PC-3 (cell line): ENCODE measurements around the gene PROP1. TPM values are rescaled to one million over a fixed set of nuclear protein-coding genes. Genes with fewer than 3 reads are reported as not detected.

Experiments used
- ATAC-seq: fragments of 200-7000 bp; cut with Tn5 transposase; 2 replicates; pipeline ENCODE4 v1.9.1; 2020; ENCODE audit warnings: mild to moderate bottlenecking, moderate library complexity
- BruUV-seq: library from RNA; stranded (reverse); fragments of 400-500 nt; replicated peaks from 2 replicates; lab custom pipeline; 2021; lab: Mats Ljungman, UMichigan
- CTCF ChIA-PET: fragments of 300-600 bp; sonication (Branson Sonifier 250); formaldehyde crosslinking; loops from one replicate; lab custom pipeline; 2022; ENCODE audit warnings: antibody characterized with exemption; lab: Charles Lee
- POLR2A ChIA-PET: fragments of 300-600 bp; sonication (Branson Sonifier 250); formaldehyde crosslinking; loops from one replicate; lab custom pipeline; 2022; ENCODE audit warnings: antibody characterized with exemption; ENCODE audit not compliant: unreplicated experiment; lab: Charles Lee
- DNase-seq: peaks from one replicate; pipeline ENCODE4 v3.0.0-alpha.2; 2015
- H2AFZ ChIP-seq: fragments of 300-600 bp; sonication (generic); 2 replicates; pipeline ENCODE4 v1.6.0; 2016; ENCODE audit warnings: antibody characterized with exemption, low read length
- H3F3A ChIP-seq: fragments of 300-600 bp; sonication (generic); one replicate; pipeline ENCODE4 v1.6.0; 2017; ENCODE audit warnings: antibody characterized with exemption, low read length, control low read depth, mild to moderate bottlenecking; ENCODE audit not compliant: unreplicated experiment
- H3K27ac ChIP-seq: fragments of 300-600 bp; sonication (generic); 2 replicates; pipeline ENCODE4 v1.5.1; 2016; ENCODE audit warnings: mild to moderate bottlenecking, low read length
- H3K27me3 ChIP-seq: fragments of 300-600 bp; sonication (generic); 2 replicates; pipeline ENCODE4 v1.6.1; 2016; ENCODE audit warnings: low read length, mixed read lengths
- H3K36me3 ChIP-seq: fragments of 300-600 bp; sonication (generic); 2 replicates; pipeline ENCODE4 v1.6.1; 2016; ENCODE audit warnings: low read depth, mixed run types, low read length, mixed read lengths
- H3K4me1 ChIP-seq: fragments of 300-600 bp; sonication (generic); 2 replicates; pipeline ENCODE4 v1.5.1; 2016; ENCODE audit warnings: low read length; ENCODE audit not compliant: insufficient read depth
- H3K4me2 ChIP-seq: fragments of 300-600 bp; sonication (generic); 2 replicates; pipeline ENCODE4 v1.6.0; 2016; ENCODE audit warnings: low read length
- H3K4me3 ChIP-seq: fragments of 300-600 bp; sonication (generic); 2 replicates; pipeline ENCODE4 v1.5.1; 2016; ENCODE audit warnings: mild to moderate bottlenecking, low read length, mixed read lengths
- H3K79me2 ChIP-seq: fragments of 300-600 bp; sonication (generic); 2 replicates; pipeline ENCODE4 v1.6.1; 2017; ENCODE audit warnings: low read length, mixed read lengths
- H3K9ac ChIP-seq: fragments of 300-600 bp; sonication (generic); 2 replicates; pipeline ENCODE4 v1.6.0; 2016; ENCODE audit warnings: mild to moderate bottlenecking, low read length
- H3K9me2 ChIP-seq: fragments of 300-600 bp; sonication (generic); replicated peaks from 2 replicates; pipeline ENCODE4 v1.6.1; 2016; ENCODE audit warnings: mixed run types, low read length, mixed read lengths
- H3K9me3 ChIP-seq: fragments of 300-600 bp; sonication (generic); 2 replicates; pipeline ENCODE4 v1.6.1; 2016; ENCODE audit warnings: low read length, mixed read lengths
- H4K20me1 ChIP-seq: fragments of 300-600 bp; sonication (generic); 2 replicates; pipeline ENCODE4 v1.6.1; 2016; ENCODE audit warnings: low read length, mixed read lengths
- EZH2 ChIP-seq: fragments of 300-600 bp; sonication (generic); IDR thresholded peaks from one replicate; pipeline ENCODE4 v1.6.1; 2017; ENCODE audit warnings: antibody characterized with exemption, mild to moderate bottlenecking, low read length; ENCODE audit not compliant: unreplicated experiment
- EZH2phosphoT487 ChIP-seq: fragments of 300-600 bp; sonication (generic); IDR thresholded peaks from 2 replicates; pipeline ENCODE4 v1.6.1; 2018; ENCODE audit warnings: mild to moderate bottlenecking, antibody characterized with exemption, low read length, borderline replicate concordance
- intact Hi-C: fragments of 100-400 bp; cut with micrococcal nuclease; formaldehyde crosslinking; loops from 2 replicates; pipeline ENCODE4 v1.9.0; 2023
- total RNA-seq: library from RNA; depleted of rRNA; stranded (reverse); fragments of >200 nt; gene quantifications from 2 replicates; pipeline ENCODE4 v1.2.3, GENCODE V29; 2014
- TF ChIP-seq, protein P1 (sequence below): fragments of 300-600 bp; sonication (generic); conservative IDR thresholded peaks from 2 replicates; pipeline ENCODE4 v1.5.1; 2017; ENCODE audit warnings: antibody characterized with exemption, low read depth, mild to moderate bottlenecking, low read length

PROP1 gene
- total RNA-seq, 1 experiment from 2014 or later: not detected

GRCh38 chr5:177983763-177984583 lies 12.1 kb downstream of the PROP1 start:
- DNase-seq (no peak), ATAC-seq (no peak)
- intact Hi-C loops: no loop called here
- TF ChIP-seq EZH2phosphoT487 (no peak), EZH2 (no peak)
- TF ChIP-seq, protein P1, sequence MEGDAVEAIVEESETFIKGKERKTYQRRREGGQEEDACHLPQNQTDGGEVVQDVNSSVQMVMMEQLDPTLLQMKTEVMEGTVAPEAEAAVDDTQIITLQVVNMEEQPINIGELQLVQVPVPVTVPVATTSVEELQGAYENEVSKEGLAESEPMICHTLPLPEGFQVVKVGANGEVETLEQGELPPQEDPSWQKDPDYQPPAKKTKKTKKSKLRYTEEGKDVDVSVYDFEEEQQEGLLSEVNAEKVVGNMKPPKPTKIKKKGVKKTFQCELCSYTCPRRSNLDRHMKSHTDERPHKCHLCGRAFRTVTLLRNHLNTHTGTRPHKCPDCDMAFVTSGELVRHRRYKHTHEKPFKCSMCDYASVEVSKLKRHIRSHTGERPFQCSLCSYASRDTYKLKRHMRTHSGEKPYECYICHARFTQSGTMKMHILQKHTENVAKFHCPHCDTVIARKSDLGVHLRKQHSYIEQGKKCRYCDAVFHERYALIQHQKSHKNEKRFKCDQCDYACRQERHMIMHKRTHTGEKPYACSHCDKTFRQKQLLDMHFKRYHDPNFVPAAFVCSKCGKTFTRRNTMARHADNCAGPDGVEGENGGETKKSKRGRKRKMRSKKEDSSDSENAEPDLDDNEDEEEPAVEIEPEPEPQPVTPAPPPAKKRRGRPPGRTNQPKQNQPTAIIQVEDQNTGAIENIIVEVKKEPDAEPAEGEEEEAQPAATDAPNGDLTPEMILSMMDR: no peak
- no peak overlapping the region for H3K4me3 ChIP-seq
- no peaks in the 10 kb centered on the region for H3K9me3 ChIP-seq
- no TSS peak for BruUV-seq
- ChIA-PET CTCF (no interaction called here), POLR2A (no interaction called here)
- H3K27me3 ChIP-seq: no peaks in the 10 kb centered on the region
- H2AFZ ChIP-seq: no peak overlapping the region
- H3K4me1 ChIP-seq: no peaks in the 10 kb centered on the region
- no peak overlapping the region for H3K9ac ChIP-seq
- no peak overlapping the region for H3K27ac ChIP-seq
- no peaks in the 10 kb centered on the region for H3K79me2 ChIP-seq
- H3K4me2 ChIP-seq: no peak overlapping the region
- H4K20me1 ChIP-seq: no peaks in the 10 kb centered on the region
- H3K36me3 ChIP-seq: no peaks in the 10 kb centered on the region
- H3K9me2 ChIP-seq: no peaks in the 10 kb centered on the region
- no peaks in the 10 kb centered on the region for H3F3A ChIP-seq

- H4K20me1 ChIP-seq: no peaks in the 10 kb centered on the region
- H3F3A ChIP-seq: no peaks in the 10 kb centered on the region
- no peaks in the 10 kb centered on the region for H3K4me1 ChIP-seq
- no peak overlapping the region for H3K9ac ChIP-seq
- no peak for ATAC-seq
- no peaks in the 10 kb centered on the region for H3K9me3 ChIP-seq
- ChIA-PET POLR2A (no interaction called here), CTCF (no interaction called here)
- H3K27ac ChIP-seq: no peak overlapping the region
- no peaks in the 10 kb centered on the region for H3K9me2 ChIP-seq
- TF ChIP-seq, protein P1: no peak
- TF ChIP-seq EZH2 (no peak), EZH2phosphoT487 (no peak)
- H3K4me2 ChIP-seq: no peak overlapping the region
- no peaks in the 10 kb centered on the region for H3K27me3 ChIP-seq
- DNase-seq: no peak
- BruUV-seq: no TSS peak
- H2AFZ ChIP-seq: no peak overlapping the region
- no peak overlapping the region for H3K4me3 ChIP-seq
- intact Hi-C loops: no loop called here
- H3K36me3 ChIP-seq: no peaks in the 10 kb centered on the region
- H3K79me2 ChIP-seq: no peaks in the 10 kb centered on the region
Measured at GRCh38 chr5:177982956-177983355, 13.1 kb downstream of the PROP1 start.

GRCh38 chr5:177982072-177982727 lies 13.8 kb downstream of the PROP1 start:
- no peaks in the 10 kb centered on the region for H3F3A ChIP-seq
- intact Hi-C loops: no loop called here
- H3K9ac ChIP-seq: no peak overlapping the region
- no peaks in the 10 kb centered on the region for H3K9me2 ChIP-seq
- TF ChIP-seq, protein P1: peak; percentile 71
- TF ChIP-seq EZH2phosphoT487: no peak
- no peak overlapping the region for H3K27ac ChIP-seq
- no peak overlapping the region for H3K4me2 ChIP-seq
- CTCF ChIA-PET: interaction anchor here (0.9 kb wide), 1 partner anchor 15 kb away, joined by 9 read pairs; no protein-coding TSS in a partner anchor
- DNase-seq: peak; percentile 50
- no peaks in the 10 kb centered on the region for H3K79me2 ChIP-seq
- H3K27me3 ChIP-seq: no peaks in the 10 kb centered on the region
- no TSS peak for BruUV-seq
- POLR2A ChIA-PET: no interaction called here
- H4K20me1 ChIP-seq: no peaks in the 10 kb centered on the region
- H3K36me3 ChIP-seq: no peaks in the 10 kb centered on the region
- H3K9me3 ChIP-seq: no peaks in the 10 kb centered on the region
- H3K4me3 ChIP-seq: no peak overlapping the region
- no peaks in the 10 kb centered on the region for H3K4me1 ChIP-seq
- ATAC-seq: peak; percentile 49; the same call in 1 of the 2 replicates
- no peak overlapping the region for H2AFZ ChIP-seq
